GM12891 (cell line): ENCODE data around the gene EEF1B2.

Source experiments
- POLR2A ChIP-seq: IDR thresholded peaks from 2 replicates; pipeline ENCODE4 v1.6.1; 2011; ENCODE audit warnings: low read depth, low read length, control low read depth
- POLR2AphosphoS5 ChIP-seq: IDR thresholded peaks from 2 replicates; pipeline ENCODE4 v1.6.1; 2011; ENCODE audit warnings: low read depth, low read length, control low read depth
- TAF1 ChIP-seq: IDR thresholded peaks from 2 replicates; pipeline ENCODE4 v1.6.1; 2011; ENCODE audit warnings: low read depth, low read length, control low read depth

DNA sequence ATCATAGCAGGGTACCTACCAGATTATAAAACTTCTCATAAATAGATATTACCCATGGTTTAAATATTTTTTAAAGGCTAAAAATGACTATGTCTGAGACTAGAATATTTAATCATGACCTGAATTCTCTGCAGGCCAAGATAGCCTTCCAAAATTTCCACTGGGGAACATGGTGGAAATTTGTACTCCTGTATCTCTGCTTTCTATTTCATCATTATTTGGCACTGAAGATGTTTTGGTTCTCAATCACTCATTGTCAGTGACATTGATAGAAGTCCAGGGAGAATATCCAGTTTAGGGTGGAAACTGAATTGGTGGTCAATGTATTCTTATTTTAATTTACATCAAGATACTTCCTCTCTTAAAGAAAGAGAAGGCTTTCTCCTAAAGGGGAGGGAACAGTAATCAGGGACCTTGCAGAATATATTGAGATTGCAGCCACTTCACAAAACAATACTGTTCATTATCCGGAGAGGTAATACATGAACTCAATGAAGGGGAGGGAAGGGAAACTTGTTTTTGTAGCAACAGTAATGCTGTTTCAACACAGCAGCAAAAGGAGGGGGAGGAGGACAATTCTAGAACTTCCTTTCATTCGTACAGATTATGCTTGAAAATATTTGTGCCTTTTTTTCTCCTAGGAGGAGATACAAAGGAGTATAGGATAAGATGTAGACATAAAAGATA, 34.1 kb downstream of the EEF1B2 start:
- TF ChIP-seq POLR2A (no peak), TAF1 (no peak), POLR2AphosphoS5 (no peak)
